Activated CD8-positive, alpha-beta memory T cell treated with anti-CD3 and anti-CD28 coated beads for 24 hours (primary cell): ENCODE measurements around the gene NVL.

ENCODE experiments used
- DNase-seq: peaks from one replicate; pipeline ENCODE4 v3.0.0-alpha.2; 2020

The NVL gene

DNA sequence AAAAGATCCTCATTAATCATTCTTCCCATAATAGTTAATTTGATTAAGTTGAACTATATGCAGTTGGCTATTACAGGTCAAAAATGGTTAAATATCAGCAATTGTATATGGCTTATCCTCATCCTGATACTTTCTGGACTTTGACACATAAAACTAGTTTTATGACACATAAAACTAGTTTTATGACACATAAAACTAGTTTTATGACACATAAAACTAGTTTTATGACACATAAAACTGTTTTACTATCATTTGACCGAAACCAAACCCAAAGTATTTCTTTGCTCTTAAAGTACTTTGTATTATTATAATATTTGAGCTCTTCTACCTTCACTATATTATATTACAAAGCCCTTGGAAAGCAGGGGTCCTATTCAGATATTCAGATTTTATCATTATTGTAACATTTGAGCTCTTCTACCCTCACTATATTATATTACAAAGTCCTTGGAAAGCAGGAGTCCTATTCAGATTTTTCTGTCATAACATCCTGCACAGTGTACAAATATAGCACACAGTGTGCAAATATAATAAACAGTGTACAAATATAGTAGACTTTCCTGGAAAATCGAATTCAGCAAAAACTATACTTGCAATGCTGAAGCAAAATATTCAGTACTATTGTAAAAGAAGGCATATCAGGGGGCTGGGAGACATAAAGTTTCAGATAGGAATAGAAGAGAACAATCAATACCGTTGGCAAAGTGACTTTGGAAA, 53.0 kb downstream of the NVL start:
- no peak for DNase-seq

DNA sequence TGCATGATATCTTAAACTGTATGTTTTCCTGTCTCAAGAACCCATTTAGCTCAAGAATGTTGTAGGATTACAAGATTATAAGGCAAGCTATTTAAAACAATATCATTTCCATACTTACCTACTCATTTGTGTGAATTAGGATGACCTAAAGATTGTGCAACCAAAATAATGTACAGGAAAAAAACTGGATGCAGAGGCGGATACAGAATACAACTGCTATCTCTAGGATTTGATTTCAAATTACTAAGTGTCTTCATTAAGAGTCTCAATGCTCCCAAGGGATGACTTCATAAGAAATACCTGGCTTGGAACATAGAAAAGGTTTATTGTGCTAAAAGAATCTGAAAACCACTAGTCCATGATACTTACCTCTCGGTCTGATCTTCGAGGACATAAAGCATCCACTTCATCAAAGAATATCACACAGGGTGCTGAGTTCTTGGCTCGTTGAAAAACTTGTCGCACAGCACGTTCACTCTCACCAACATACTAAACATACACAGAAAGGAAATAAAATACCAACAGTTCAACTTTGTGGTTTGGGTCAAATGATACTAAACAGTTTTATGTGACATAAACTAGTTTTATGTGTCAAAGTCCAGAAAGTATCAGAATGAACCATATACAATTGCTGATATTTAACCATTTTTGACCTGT, 54.9 kb downstream of the NVL start:
- no peak for DNase-seq

DNA sequence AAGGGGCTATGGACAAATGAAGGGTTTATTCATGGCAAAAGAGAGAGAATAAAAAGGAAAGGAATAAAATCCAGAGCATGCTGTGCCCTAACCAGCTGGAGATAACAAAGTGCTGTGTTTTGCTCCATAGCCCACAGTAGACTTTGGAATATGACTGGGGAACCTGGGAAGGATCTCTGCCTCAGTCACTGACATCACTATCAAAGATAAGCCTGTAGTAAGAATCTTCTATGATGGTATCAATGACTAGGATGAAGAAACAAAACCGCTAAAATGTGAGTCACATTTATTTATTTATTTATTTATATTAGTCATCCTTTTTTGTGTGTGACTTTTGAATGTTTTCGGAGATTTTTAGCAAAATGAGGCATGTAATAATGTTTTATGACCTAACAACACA, 56.3 kb downstream of the NVL start:
- no peak for DNase-seq

DNA sequence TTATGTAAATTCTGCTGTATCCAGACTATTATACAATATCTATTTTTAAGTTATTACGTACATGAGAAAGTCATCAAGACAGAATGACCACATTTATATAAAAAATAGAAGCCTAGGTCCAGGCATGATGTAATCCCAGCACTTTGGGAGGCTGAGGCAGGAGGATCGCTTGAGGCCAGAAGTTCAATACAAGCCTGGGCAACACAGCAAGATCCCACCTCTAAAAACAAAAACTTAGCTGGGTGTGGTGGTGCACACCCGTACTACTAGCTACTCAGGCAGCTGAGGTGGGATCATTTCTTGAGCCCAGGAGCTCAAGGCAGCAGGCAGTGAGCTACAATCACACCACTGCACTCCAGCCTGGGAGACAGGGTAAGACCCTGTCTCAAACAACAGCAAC, 58.9 kb downstream of the NVL start:
- DNase-seq, result no peak

DNA sequence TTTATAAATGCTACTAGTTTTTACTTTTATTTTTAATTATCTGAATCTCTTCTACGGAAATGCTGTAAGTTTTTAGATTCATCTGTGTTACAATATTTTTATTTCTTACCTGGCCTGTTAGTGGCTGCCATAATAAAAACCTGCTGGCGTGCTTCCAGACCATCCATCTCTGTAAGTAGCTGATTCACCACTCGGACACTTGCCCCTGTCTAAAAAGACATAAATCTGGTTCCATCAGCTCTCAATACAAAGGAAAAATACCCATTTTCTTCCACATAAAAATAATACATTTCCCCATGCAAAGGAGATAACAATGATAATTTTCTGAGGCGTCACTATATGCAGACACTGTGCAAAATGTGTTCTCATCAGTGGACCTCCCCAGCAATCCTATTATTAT, 62.0 kb downstream of the NVL start:
- no peak for DNase-seq

DNA sequence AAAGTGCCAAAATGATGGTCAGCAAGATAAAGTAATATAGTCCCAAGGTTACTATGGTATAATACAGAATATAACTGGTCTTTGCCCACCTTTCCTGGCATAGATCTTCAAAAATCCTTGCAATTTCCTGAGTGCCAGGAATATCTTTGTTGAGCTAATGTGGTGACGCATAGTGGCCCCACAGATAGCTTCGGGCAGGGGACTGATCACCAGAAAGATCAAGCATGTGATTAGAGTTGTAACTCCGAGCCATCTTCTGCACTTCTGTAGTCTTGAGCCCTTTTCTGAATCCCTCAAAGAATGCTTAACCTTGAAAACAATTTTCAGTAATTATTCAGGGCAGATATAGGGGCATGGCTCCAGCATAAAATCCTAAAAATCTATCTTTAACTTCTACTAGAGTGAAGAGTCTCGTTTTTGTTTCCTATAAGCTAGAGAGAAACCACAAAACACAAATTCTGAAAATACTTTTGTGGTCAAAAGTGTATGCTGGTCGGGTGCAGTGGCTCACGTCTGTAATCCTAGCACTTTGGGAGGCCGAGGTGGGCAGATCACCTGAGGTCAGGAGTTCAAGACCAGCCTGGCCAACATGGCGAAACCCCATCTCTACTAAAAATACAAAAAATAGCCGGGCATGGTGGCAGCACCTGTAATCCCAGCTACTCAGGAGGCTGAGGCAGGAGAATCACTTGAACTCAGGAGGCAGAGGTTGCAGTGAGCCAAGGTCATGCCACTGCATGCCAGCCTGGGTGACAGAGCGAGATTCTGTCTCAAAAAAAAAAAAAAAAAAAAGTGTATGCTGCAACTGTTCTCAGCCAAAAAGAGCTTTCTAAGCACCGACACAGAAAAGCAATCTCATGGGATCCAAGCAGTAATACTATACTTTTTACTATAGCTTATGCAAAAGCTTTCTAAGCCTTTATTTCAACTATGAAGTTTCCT, 62.8 kb downstream of the NVL start:
- DNase-seq, result no peak

DNA sequence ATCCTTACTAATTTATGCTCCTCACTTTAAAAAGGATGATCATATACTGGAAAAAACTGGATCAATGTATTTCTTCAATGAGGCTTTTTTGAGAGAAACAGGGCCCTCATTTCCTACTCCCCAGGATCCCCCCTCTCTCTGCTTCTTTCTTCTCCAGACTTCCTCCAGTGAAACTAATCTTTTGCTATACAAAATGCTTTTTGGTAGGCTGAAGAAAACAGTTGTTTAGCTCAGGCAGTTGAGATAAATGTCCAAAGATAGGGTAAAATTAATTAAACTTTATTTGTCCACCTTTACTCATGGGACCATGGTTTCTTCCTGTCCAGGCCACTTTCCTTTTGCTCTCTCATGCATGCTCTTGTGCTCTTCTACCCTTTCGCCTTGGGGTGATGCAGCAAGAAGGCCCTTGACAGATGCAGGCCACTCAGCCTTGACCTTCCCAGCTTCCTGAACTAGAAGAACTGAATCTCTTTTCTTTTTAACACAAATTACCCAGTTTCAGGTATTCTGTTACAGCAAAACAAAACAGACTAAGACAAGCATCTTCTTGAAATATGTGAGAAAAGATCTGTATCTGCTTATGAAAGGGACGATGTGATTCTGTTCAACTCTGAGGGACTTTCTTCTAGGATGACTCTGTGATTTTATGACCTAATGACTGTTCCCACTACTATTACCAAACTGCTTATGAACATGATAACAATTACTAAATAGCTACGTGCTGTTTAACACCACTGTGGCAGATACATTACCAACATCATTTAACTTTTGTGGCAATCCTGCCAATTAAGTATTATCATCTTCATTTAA, 63.7 kb downstream of the NVL start:
- no peak for DNase-seq

DNA sequence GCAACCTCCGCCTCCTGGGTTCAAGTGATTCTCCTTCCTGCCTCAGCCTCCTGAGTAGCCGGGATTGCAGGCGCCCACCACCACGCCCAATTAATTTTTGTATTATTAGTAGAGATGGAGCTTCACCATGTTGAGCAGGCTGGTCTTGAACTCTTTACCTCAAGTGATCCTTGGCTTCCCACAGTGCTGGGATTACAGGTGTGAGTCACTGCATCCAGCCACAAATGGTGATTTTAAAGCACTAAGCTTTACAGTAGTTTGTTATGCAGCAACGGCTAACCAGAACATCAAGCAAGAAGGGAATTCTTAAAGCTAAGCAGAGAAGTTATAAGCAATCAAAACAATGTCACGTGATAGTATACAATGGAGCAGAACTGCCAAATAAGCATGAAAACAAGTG, 65.7 kb downstream of the NVL start:
- no peak for DNase-seq

DNA sequence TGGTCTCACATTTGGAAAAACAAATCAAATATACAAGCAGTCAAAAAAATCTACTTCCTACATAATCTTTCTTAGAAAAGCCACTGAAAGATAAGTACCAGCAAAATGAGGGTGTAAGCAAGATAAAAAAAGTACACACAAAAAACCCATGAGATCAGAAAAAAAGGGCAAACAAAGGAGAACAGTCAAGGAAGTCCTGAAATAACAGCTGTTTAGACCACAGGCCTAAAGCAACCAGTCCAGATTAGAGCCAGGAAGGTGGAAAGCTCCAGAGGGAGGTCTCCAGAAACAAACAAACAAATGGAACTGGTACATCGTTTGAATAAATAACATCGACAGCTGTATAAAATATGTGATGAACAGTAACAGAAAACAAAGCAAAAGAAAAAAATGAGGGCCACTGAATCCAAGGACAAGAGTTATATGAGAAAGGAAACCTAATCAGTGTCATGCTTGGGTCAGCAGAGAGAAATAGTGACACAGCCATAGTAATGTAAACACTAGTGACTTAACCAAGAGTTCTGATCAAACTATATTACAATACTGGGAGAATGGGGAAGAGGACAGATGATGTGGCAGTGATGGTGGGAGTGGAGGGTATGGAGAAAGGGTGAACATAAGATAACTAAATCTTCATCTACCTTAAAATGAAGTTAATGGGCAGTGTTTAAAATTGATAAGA, 67.5 kb downstream of the NVL start:
- DNase-seq, result no peak

DNA sequence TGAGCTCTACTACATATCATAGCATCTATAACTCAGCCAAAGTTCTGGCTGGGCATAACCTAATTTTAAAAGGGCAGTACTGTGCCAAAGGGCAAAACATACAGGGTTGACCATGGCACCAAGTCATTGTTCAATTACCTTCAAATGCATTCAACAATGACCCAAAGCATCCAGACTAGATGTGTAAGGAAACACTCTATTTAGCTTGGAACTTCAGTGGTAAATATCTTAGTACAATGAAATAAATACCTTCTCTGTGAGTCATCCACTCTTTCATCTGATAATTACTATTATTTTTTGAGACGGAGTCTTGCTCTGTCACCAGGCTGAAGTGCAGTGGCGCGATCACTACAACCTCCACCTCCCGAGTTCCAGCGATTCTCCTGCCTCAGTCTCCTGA, 70.0 kb downstream of the NVL start:
- no peak for DNase-seq

DNA sequence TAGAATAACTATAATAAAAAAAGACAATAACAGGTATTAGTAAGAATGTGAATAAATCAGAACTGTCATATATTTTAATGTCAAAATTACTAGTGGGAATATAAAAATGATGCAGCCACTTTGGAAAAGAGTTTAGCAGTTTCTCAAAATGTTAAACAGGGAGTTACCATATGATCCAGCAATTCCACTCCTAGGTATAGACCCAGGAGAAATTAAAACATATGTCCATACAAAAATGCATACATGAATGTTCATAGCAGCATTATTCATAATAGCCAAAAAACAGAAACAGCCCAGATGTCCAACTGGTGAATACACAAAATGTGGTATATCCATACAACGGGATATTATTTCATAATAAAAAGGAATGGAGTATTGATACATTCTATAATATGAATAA, 71.6 kb downstream of the NVL start:
- DNase-seq, result no peak

DNA sequence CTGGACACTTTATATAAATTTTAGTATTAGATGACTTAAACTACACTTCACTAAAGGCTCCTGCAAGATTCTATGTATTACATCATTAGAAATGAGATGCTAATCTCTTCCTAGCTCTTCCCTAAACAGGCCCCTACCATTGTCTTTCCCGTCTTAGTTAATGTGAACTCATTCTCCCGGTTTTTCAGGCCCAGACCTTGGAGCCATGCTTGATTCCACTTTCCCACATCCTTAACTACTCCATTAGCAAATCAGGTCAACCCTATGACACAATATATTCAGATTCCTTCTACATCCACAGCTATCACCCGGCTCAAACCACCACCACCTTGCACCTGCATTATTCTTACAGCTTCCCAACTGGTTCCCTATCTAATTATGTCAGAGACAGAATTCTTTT, 73.3 kb downstream of the NVL start:
- no peak for DNase-seq

DNA sequence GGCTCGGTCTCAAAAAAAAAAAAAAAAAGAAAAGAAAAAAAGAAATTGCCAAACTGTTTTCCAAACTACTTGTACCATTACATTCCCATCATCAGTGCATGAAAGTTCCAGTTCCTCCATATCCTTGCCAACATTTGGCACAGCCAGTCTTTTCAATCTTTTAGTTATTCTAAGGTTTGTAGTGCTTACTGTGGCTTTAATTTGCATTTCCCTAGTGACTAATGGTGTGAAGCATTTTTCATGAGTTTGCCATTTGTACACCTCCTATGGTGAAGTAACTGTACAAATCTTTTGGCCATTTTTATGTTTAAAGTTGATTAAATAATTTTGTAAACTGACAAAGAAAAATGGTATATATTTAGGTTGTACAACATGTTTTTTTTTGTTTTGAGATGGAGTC, 76.3 kb downstream of the NVL start:
- no peak for DNase-seq

DNA sequence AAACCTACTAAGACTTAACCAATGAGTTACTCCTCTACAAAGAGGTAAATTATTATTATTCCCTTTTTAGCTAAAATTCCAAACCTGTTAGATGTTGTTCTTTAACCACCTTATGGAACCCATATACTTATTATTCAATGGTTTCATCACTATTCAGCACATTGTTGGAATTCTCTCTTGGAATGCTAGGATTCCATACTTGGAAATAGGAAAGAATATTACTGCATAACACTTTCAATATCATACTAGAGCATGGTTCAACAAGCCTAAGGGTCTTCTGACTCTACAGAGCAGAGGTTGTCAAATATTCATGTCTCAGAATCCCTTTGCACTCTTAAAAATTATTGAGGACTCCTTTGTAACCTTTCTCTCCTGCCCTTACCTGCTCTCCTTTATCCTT, 77.5 kb downstream of the NVL start:
- DNase-seq, result no peak

DNA sequence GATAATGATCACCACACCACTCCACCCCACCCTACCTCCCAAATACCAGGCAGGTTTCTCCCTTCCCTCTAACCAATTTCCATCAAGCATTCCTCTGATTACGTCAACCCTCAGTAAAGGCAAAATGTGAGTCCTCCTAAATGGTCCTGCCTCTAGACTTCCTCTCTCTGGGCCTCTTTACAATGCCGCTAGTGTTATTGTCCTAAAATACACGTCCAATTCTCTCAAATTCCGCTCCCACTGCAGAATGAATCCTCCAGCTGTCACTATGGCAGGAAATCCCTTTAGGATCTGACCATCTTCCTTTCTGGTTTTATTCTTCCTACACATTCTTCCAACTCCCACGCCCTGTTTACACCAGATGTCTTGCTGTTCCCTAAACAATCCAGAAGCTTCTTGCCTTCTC, 78.2 kb downstream of the NVL start:
- no peak for DNase-seq

DNA sequence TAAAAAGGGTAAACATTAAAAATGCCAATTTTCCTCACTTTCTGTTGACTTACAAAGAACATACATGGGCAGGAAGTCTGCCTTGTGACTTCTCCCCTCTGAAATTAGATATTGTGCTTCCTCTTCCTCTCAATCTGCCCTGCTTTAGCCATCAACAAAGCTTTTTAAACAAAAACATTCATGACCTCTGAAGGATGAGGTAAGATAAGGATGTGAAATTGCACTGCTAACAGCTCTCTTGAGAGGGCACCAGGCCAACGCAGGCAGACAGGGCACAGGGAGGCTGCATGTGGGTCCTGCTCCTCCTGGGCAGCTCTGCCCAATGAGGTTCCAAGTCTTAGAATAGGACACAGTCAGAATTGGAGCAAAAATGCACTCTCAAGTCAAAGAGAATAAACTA, 84.8 kb downstream of the NVL start:
- DNase-seq, result no peak

DNA sequence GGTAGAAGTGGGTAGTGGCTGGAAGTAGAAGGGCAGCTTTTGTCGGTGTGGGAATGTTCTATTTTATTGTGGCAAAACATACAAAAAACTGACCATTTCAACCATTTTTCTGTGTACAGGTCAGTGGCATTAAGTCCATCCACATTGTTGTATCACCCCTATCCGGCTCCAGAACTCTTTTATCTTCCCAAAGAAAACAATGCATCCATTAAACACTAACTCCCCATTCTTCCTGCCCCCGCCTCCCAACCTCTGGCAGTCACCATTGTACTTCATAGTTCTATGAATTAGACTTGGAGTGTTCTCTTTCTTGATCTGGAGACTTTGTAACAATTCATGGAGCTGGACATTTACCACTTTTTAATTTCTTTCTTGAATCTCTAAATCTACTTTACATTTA, 91.2 kb downstream of the NVL start:
- no peak for DNase-seq

DNA sequence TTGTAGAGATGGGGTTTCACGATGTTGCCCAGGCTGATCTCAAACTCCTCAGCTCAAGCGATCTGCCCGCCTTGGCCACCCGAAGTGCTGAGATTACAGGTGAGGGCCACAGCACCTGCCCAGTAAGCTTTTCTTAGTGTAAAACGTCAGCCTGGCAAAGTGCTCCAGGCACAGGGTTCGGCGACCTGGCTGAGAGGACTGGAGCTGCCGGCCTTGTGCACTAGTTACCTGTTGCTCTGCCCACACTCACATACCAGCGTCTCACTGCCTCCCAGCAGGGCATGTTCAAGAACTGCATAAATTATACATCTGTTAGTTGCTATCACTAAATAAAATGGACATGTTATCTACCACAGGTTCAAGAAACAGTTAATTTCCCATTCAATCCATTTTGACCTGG, 91.8 kb downstream of the NVL start:
- no peak for DNase-seq

DNA sequence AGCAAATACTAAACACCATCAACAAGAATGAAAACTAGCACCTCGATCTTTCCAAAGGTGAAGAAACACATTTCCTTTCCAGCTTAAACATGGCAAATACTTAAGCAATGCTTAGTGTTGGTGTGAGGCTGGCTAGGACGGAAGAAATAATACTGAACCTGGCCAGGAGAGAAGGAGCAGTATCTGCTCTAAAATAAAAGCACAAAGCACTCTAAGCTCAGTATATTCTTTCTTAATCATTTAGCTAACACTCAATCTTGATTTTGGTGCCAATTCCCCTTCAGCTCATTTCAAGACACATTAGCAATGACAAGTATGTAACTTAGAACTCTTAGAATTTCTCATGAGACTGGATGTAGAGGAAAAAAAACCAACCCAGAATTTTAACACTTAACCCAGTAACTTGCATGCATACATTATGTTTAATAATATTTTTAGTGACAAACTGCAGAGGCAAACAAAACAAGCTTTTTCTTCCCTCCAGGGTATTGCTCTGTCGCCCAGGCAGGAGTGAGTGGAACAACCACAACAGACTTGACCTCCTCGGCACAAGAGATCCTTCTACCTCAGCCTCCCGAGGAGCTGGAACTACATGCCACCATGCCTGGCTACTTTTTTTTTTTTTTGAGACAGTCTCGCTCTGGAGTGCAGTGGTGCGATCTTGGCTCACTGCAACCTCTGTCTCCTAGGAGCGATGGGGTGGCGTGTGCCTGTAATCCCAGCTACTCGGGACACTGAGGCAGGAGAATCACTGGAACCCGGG, 92.7 kb downstream of the NVL start:
- no peak for DNase-seq

DNA sequence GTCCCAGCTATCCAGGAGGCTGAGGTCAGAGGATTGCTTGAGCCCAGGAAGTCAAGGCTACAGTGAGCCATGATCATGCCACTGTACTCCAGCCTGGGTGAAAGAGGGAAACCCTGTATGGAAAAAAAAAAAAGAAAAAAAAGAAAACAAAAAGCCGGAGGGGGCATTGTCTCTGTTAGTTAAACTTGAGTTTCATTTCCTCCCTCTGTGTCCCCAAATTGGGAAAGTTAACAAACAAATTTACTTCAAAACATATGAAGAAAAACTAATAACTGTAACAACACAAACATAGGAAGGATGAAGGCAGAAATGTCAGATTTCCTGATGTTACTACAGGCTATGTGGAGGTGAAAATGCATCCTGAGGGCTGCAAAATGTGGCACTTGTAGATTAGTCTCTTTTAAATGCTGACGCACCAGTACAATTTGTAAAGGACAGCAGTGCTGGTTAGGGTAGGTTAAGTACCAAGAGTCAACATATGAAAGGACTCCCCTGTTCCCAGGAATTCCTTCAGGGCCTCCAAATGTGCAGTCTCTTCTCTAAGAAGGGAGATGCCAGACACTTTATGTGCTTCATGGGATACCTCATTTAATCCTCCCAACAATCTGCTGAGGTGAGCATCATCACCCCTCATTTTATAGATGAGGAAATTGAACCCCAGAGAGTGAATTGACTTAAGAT, 94.0 kb downstream of the NVL start:
- no peak for DNase-seq

DNA sequence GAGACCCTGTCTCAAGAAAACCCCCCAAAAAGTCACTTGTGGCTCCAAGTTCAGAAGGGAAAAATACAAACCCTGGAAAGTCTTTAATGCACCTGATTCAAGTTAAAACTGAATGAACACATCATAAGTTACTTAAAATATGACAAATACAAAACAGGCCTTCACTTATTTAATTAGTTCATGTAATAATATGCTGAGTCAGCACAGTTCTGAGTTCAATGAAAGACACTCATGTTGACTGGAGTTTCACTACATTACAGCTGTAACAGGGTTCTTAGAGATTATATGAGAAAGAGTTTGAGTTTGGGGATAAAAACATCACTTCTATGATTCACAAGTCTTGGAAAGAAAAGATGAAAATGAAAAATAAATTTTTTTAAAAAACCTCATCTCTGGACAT, 96.0 kb downstream of the NVL start:
- DNase-seq, result no peak
